Occipital lobe (tissue), 2 donors: ENCODE measurements around the gene PTDSS2. TPM values are rescaled to one million over a fixed set of nuclear protein-coding genes. Genes with fewer than 3 reads are reported as not detected.
"Not testable (repeated sequence)": the region's sequence is repeated elsewhere in the genome, so short reads cannot be mapped to it uniquely, and the experiment has no call there.

Source experiments
- DNase-seq: peaks from one replicate; lab custom pipeline; 2025; lab: John Stamatoyannopoulos, UW
- total RNA-seq: library from RNA; depleted of rRNA; stranded (reverse); fragments of >200 nt; gene quantifications from one replicate; pipeline ENCODE4 v1.2.3, GENCODE V29; 2014

Gene PTDSS2
- total RNA-seq, 1 donor from 2014 or later: 21.8 TPM

DNA sequence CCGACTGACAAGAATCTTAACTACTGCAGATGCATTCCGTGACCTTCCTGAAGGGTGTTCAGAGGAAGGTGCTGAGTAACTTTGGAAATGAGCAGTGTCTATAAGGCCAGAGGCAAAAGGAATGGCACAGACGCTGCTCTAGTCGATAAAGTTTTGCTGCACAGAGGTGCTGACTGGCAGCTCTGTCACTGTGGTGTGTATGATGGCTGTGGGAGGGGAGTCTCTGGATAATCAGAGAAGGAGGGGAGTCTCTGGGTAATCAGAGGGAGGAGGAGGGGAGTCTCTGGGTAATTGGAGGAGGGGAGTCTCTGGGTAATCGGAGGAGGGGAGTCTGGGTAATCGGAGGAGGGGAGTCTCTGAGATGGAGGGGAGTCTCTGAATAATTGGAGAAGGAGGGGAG, 18.4 kb downstream of the PTDSS2 start:
- no peak for DNase-seq

DNA sequence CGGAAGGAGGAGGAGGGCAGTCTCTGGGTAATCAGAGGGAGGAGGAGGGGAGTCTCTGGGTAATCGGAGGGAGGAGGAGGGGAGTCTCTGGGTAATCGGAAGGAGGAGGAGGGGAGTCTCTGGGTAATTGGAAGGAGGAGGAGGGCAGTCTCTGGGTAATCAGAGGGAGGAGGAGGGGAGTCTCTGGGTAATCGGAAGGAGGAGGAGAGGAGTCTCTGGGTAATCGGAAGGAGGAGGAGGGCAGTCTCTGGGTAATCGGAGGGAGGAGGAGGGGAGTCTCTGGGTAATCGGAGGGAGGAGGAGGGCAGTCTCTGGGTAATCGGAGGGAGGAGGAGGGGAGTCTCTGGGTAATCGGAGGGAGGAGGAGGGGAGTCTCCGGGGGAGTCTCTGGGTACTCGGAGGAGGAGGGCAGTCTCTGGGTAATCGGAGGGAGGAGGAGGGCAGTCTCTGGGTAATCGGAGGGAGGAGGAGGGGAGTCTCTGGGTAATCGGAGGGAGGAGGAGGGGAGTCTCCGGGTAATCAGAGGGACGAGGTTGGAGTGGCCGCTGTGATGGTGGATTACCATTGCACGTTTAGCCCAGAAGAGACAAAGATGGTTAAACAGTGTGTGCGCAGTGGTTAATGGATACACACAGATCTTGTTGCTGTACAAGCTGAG, 19.1 kb downstream of the PTDSS2 start:
- not testable (repeated sequence) for DNase-seq

DNA sequence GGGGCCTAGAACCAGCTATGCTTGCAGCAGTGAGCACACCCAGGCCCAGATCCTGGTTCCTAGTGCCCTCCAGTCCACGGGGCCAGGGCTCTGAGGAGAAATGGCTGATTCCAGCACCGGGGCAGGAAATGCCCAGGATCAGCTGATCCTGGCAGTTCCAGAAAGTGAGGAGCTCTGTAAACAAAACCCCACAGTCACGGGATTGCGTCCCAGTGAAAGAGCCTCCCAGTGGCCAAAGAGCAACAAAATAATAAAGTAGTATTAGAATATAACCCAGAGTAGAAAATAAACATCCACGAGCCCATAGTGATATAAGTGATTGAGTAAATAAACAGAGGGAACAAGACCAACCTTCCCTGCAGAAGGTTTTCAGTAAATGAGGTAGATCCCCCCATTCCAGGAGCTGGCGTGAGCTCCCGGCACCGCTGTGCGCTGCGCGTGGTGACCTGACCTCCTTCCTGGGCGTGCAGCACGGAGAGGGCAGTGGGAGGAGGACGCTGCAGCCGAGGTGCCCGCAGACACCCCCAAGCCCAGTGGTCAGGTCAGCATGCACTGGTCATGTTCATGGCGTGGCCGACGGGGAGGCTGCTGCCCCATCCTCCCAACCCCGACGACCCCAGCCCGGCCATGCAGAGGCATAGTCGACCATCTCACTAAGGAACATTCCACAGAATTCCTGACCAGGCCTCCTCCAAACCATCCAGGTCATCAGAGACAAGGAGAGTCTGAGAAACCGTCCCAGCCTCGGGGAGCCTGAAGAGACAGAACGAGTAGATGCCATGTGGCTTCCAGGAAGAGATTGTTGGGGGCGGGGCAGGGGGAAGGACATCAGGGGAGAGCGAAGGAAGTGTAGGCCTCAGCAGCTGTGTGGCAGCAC, 19.8 kb downstream of the PTDSS2 start:
- peak; percentile 58 for DNase-seq

DNA sequence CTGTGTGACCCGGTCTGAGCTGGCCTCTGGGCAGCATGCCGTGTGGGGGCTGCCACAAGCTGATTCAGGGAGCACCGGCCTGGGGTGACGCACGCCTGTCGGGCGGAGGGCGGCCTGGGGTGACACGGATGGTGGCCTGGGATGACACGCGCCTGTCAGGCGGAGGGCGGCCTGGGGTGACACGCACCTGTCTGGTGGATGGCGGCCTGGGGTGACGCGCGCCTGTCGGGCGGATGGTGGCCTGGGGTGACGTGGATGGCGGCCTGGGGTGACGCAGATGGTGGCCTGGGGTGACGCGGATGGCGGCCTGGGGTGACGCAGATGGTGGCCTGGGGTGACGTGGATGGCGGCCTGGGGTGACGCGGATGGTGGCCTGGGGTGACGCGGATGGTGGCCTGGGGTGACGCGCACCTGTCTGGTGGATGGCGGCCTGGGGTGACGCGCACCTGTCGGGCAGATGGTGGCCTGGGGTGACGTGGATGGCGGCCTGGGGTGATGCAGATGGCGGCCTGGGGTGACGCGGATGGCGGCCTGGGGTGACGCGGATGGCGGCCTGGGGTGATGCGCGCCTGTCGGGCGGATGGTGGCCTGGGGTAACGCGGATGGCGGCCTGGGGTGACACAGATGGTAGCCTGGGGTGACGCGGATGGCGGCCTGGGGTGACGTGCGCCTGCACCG, 21.5 kb downstream of the PTDSS2 start:
- DNase-seq: no peak

DNA sequence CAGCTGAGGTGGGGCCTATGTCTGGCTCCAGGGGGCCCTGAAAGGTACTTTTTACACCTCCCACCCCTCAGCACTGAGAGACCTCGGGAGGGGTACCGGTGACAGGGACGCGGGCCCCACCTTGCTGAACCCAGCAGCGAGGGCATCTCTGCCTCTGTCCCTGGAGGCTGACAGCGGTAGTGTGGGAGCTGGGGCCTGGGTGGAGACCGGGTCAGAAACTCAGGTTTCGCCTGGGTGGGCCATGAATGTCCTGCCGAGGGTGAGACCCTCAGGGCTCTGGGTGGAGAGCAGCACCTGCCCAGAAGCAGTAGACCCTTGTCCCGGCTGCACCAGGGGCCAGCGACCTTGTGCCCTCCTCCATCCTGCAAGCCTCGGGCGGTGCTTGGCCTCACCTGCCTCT, 22.2 kb downstream of the PTDSS2 start:
- DNase-seq: no peak

DNA sequence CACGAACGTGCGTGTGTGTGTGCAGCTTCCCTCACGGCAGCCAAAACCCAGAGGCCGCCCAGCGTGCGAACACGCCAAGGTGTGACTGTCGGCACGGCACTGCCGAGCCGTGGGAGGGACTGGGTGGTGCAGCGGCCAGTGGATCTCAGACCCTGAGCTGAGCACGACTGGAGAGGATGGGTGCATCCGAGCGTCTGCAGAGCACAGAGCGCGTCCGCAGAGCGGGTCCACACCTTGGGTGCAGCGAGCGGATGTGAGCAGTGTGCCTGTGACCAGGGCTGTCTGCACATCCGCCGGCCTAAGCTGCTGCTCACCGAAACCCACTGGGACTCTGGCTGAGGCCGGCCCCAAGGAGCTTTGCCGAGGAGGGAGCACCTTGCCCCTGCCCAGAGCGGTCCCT, 22.7 kb downstream of the PTDSS2 start:
- no peak for DNase-seq

DNA sequence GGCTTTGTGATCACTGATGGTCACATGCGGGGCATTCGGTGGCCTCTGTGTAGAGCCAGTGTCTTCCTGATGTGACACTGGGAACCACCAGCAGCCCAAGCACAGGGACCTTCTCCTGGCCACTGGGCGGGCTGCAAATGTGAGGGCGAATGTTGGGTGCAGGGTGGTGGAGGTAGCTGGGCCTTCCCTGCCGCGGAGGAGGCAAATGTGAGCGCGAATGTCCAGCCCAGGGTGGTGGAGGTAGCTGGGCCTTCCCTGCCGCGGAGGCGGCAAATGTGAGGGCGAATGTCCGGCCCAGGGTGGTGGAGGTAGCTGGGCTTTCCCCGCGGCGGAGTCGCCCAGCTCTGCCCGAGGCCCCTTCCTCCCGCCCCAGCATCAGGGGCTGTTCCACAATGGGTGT, 23.3 kb downstream of the PTDSS2 start:
- DNase-seq: no peak

DNA sequence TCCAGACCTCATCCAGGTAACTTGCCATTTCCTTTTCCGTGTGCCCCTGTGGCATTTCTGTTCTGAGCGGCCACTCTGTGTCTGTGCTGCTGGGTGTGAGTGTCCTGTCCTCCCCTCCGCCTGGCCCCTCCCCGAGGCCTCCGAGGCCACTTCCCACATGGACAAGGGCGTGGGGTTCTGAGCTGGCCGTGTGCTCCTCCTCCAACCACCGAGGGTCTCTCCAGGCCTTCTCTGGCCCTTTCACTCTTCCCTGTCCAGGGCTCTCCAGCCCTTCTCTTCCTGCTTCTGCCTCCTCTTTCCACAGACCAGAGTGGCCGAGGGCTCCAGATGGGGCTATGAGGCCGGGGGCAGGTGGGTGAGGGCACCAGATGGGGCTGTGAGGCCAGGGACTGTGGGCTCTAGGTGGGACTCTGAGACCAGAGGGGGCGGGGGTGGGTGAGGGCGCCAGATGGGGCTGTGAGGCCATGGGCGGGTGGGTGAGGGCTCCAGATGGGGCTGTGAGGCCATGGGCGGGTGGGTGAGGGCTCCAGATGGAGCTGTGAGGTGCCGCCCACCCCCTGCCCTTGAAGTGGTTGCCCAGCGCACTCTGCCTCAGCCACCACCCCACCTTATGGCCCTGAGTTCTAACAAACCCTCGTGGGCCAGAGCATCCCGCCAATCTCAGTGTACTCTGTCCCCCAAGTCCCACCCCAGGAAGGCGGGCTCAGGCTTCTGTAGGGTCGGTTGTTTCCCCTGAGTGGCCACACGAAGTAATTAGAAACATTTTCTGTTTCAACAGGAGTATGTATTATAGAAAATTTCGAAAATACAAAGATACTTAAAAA, 24.1 kb downstream of the PTDSS2 start:
- no peak for DNase-seq

DNA sequence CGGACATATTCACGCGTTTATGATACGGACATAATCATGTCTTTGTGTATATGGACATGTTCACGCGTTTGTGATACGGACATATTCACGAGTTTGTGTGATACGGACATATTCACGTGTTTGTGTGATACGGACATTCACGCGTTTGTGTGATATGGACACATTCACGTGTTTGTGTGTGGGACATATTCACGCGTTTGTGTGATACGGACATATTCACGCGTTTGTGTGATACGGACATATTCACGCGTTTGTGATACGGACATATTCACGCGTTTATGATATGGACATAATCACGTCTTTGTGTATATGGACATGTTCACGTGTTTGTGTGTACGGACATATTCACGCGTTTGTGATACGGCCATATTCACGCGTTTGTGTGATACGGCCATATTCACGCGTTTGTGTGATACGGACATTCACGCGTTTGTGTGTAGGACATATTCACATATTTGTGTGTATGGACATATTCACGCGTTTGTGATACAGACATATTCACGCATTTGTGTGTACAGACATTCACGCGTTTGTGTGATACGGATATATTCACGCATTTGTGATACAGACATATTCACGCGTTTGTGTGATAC, 24.9 kb downstream of the PTDSS2 start:
- no peak for DNase-seq

DNA sequence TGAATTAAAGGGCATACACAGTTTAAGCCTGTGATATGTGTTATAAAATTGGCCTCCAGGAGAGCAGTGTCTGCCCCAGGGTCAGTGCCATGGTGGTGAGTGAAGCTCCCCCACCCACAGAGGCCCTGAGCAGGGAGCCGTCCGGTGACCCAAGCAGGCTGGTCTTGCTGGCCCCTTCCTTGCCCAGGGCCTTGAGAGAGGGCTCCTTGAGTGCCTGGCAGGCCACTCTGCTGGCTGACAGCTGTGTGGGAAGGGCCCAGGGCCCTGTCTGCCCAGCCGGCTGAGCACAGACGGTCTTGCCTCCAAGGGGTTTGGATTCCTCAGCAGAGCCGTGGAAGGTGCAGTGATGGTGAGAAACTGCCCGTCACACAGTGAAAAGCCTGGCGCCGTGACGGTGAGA, 25.9 kb downstream of the PTDSS2 start:
- no peak for DNase-seq

DNA sequence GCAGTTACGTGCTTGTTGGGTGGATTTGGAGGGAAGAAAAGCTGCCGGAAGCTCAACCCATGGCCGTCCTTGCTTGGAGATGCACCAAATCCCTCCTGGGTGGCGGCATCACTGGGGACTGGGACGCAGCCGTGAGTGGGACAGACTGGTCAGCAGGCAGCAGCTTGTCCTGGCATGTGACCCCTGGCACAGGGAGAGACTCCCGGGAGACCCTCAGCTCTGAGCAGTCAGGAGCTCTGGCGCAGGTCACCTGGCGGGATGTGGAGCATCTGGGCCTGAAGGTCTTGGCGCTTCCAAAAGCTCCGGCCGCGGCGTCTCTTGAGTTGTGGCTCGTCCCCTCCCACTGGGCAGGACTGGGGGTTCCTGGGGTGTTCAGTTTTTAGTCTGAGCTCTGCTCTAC, 26.3 kb downstream of the PTDSS2 start:
- no peak for DNase-seq

DNA sequence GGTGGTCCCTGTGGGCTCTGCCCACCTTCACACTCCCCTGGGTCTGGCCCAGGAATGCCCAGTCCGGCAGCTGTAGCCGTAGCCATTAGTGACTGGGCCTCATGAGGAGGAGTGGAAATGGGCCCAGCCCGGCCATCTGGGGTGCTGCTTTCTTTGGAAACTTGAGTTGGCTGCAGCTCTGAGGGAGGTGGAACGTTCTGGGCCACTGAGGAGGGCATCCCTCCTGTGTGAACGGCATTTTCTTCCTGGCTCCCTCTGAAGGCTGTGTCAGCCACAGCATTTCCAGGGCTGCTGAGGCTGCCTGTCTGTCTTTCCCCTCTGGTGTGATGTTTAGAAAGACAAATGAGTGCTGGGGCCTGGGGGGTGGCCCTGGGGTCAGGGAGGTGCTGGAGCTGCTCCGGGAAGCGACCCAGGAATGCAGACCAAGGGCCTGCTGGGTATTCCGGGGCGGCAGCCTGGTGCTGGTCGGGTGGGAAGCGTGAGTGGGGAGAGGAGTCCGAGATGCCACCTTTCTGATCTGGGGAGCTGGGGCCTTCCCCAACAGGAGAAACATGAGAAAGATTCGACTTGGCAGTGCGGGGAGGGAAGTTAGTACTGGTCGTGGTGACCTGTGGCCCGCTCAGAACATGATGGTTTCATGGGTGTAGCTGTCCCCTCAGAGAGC, 27.1 kb downstream of the PTDSS2 start:
- no peak for DNase-seq

DNA sequence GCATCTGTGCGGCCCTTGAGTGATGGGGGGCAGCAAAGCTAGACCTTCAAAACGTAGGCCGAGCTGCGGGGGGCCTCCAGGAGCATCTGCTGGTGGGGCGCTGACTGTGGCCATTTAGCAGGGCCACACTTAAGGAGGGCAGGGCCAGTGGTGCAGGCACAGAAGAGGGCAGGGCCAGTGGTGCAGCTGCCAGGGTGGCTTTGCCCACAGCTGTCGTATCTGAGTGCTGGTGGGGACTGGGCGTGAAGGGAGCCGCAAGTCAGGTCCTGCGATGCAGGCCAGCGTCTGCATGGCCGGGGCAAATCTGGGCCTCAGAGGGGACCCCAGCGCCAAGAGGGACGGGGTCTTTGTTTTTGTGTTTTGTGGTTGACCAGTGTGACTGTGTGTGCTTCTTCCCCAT, 29.2 kb downstream of the PTDSS2 start:
- DNase-seq: no peak

DNA sequence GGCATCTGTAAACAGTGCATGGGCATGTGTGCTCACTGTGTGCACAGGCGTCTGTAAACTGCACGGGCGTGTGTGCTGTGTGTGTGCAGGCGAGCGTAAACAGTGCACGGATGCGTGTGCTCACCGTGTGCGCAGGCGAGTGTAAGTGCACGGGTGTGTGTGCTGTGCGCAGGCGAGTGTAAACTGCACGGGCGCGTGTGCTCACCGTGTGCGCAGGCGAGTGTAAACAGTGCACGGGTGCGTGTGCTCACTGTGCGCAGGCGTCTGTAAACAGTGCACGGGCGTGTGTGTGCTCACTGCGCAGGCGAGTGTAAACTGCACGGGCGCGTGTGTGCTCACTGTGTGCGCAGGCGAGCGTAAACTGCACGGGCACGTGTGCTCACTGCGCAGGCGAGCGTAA, 34.5 kb downstream of the PTDSS2 start:
- no peak for DNase-seq

DNA sequence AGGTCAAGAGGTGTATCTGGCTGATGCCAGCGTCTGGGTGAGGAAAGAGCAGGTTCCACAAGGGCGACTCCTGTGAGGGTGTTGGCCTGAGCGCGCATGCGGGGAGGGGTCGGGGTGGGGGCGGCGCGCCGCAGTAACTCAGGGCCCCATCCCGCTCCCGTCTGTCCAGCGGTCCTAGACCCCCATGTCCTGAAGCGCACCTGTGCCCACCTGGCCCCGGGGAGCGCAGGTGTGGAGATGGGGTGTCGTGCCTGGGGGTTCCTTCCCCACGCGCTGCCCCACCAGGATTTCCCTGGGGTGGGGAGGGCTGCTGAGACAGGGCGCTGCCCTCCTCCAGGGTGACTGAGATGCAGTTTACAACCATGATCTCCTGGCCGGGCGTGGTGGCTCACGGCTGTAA, 36.1 kb downstream of the PTDSS2 start:
- no peak for DNase-seq

DNA sequence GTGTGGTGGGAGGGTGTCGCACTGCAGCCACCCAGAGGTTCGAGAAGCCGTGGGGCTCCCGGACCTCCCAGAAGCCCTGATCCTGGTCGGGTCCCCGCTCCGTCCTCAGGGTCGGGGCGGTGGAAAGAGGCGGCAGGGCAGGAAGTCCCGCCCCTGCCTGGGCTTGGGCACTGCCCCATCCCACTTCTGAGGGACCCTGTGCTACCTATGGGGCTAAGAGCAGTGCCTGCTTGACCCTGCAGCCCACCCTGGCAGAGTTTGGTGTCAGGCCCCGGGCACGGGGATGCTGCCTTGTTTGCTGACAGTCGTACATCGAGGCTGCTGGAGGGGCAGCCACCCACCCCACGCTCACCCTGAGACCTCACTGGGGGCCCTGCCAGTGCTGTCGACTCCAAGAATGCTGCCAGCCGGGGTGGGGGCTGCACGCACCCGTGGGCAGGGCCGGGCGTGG, 37.5 kb downstream of the PTDSS2 start:
- DNase-seq: no peak

DNA sequence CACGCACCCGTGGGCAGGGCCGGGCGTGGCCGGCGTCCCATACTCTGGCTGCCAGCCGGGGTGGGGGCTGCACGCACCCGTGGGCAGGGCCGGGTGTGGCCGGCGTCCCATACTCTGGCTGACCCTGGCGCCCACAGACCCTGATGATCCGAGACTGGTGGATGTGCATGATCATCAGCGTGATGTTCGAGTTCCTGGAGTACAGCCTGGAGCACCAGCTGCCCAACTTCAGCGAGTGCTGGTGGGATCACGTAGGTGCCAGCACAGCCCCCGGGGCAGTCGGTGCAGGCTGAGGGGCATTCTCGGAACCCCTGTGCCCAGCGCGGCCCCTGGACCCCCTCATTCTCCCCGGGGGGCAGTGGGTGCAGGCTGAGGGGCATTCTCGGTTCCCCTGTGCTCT, 38.0 kb downstream of the PTDSS2 start:
- DNase-seq: no peak

DNA sequence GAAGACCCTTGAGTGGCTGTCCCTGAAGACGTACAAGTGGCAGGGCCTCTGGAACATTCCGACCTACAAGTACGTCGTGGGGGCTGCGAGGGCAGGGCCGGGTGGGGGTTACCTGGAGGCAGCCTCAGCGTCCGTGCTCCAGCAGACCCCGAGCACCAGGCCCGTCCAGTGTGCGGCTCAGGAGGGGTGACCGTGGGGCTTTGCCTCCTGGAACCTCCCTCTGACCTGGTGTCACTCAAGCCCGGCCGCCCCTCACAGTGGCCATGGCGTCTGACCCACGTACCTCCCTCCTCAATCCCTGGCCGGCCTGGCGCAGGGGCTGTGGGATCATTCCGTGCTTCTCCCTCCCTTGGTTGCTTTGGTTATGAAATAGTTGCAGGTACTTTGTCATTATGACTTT, 38.5 kb downstream of the PTDSS2 start:
- DNase-seq: no peak

DNA sequence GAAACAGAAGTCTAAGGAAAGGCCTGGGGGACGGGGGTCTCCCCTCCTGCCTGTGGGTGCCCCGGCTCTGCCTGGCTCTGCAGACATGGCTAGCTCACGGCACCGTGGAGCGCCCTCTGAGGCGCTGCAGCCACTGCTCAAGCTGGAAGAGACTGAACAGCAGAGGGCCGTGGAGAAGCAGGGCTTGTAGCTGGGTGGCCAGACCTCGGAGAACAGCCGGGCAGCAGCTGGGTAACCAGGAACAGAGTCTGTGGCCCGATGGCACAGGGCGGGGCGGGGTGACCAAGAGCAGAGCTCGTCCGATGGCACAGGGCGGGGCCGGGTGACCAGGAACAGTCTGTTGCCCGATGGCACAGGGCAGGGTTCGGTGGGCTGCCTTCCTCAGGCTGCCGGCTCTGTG, 38.9 kb downstream of the PTDSS2 start:
- DNase-seq: no peak

DNA sequence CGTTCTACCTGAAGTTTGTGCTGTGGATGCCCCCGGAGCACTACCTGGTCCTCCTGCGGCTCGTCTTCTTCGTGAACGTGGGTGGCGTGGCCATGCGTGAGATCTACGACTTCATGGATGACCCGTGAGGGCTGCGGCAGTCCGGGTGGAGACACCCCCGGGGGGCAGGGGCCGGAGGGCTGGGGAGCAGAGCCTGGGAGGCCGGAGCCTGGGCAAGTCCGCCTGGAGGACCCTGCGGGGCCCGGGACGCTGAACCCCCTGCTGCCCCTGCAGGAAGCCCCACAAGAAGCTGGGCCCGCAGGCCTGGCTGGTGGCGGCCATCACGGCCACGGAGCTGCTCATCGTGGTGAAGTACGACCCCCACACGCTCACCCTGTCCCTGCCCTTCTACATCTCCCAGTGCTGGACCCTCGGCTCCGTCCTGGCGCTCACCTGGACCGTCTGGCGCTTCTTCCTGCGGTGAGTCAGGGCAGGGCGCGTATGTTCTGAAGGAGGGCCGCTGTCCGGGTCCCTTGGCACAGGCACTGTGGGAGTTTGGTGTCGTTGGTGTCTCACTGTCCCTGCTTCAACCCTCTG, 39.6 kb downstream of the PTDSS2 start:
- no peak for DNase-seq
